Hepatic stellate cell (primary cell): ENCODE measurements around the gene DCHS1.

ENCODE experiments used
- DNase-seq: peaks from one replicate; pipeline ENCODE4 v3.0.0; 2011; ENCODE audit warnings: low spot score

Gene DCHS1

DNA sequence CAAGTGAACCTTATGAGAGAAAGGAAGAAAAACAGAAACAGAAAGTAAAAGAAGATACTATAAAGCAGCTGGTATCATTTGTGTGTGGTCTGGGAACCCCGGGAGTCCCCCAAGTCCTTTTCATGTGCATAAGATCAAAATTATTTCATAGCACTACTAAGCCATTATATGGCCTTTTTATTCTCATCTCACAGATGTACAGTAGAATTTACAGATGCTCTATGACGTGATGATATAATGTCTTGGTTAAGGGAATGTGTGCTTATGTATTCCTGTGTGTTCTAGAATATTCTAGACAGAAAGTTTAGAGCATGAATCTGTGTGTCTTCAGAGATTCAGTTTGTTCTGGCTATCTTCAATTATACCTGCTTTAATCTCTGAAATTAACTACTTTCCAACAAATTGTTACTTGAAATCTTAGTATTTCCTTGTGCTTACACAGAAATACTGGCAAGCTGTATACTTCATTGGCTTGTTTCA, 27.8 kb downstream of the DCHS1 start:
- no peak for DNase-seq

DNA sequence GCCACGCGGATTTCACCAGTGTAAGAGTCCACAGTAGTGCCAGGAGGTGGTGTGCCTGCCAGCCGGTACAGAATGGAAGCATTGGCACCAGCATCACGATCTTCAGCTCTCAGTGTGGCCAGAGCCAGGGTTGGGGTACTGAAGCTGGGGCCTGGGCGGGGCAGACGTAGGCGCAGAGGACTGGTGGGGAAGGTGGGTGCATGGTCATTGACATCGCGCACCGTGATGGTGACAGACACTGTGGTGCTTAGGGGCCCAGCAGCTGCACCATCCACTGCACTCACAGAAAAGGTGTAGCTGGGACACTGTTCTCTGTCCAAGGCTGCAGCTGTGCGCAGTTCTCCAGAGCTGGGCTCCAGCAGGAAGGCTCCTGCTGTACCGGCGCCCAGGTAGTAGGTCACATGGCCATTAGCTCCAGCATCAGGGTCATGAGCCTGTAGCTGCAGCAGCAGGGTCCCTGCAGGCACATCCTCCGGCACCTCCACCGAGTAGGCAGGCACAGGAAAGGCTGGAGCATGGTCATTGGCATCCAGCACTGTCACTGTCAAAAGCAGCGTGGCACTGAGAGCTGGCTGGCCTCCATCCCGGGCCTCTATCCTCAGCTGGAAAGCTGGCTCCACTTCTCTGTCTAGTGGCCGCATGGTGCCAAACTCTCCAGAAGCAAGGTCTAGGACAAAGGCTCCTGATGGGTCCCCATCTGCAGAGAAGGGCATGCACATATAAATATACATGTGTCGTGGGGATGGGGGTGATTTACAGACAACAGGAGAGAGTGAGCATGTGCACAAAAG, 28.4 kb downstream of the DCHS1 start:
- DNase-seq = no peak

DNA sequence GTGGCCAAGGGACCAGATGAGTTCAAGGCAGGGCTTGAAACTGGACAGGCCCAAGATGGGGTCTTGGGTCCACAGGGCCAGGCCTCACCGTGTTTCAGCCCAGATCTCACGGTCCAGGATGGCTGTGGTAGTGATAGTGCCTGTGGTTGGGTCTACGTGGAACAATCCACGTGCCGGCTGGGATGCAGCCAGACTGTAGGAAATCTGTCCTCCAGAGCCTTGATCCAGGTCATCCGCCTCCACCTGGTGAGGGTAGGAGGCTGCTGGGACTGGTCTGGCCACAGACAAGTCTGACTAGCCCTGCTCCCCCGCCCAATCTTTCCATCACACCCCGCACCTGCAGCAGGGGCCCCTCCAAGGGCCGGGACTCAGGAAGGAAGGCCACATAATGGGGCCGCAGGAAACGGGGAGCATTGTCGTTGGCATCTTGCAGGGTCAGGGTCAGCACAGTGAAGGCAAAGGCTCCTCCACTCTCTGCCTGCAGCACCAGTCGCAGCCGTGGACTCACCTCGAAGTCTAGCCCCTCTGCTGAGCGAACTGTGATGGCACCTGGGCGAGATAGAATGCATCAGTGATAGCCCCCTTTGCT, 29.7 kb downstream of the DCHS1 start:
- no peak for DNase-seq

- no peak for DNase-seq
These were observed 30.3 kb downstream of the DCHS1 start for GRCh38 chr11:6625156-6625831.

DNA sequence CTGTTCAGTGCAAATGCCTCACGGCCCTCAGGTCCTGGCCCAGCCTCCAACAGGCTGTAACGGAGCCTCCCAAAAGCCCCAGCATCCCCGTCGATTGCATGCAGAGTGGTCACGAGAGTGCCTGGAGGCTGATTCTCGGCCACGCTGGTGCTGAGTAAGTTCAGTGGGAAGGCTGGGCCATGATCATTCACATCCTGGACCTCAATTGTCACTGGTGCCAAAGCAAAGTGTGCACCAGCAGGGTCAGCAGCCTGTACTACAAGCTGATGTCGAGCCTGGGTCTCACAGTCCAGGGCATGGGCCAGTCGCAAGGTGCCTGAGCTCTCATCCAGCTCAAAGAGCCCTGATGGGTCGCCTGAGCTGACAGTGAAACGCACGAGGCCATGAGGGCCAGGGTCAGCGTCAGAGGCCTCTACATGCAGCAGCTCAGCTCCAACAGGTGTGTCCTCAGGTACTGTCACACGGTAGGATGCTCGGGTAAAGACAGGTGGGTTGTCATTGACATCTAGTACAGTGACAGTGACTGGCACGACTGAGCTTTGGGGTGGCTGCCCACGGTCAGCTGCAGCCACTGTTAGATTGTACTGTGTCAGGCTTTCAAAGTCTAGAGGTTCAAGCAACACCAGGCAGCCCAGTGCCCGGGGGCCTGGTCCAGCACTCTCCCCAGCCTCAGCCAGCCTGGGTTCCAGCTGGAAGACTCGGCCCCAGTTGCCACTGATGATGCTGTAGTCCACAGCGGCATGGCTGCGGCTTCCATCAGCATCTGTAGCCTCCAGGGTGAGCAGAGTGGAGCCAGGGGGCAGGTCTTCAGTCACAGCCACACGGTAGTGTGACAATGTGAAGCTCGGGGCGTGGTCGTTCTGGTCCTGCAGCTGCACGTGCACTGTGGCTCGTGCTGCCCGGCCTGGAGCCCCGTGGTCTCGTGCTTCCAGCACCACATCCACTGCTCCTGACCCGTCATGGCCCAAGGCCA, 31.9 kb downstream of the DCHS1 start:
- no peak for DNase-seq

DNA sequence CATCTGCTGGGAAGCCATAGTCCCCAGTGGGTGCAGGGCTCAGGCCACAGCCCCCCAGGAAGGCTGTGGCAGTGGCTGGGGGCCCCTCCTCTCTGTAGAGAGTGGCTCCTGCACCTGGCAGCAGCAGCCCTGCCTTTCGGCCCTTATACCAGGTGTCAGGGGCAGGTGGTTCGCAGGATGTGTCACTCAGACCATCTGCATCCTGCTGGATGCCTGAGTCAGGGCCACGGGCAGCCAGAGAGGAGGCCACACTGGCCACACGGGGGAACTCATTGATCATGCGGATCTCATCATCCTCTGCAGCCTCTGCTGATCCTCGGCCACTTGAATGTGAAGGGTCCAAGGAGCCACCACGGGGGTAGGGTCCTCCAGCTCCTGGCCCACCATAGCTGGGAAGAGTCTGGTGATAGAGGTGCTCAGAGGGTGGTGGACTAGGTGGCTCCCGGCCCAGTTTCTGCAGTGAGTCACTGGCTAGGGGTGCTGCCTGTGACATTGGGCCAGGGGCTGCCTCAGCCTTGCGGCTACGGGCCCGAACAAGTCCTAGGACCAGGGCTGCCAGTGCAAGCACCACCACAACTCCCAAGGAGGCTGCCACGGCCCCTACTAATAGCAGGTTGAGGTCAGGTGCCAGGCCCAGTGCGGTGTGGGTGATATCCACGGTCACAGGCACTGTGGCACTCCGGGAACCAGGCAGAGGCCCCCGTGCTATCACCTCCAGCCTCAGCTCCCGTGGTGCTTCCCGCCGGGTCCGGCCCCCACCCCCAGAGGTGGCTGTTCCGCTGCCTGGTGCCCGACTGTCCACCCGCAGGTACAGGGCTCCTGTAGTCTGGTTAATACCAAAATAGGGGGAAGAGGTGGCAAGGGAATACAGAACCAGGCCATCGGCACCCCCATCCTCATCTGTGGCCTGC, 33.1 kb downstream of the DCHS1 start:
- no peak for DNase-seq

DNA sequence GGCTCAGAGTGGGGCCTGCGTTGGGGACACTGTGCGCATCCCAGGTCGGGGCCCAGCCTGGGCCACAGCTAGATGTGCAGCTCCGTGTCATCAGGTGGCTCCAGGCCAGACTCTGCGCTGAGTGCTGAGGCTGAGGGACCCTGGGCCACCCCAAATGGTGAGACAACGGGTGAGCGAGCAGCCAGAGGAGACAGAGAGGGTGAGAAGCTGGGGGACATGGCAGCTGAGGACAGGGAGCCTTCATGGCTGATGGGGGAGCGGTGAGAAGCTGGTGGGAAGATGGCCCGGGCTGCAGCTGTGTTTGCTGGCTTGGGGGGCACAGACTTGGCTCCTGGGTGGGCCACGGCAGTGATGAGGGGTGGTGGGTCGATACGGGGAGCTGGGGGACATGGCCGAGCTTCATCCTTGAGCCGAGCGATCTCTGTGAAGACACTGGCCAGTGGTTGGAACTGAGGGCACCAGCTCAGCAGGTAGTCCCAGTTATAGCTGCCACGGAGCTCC, 33.8 kb downstream of the DCHS1 start:
- no peak for DNase-seq

DNA sequence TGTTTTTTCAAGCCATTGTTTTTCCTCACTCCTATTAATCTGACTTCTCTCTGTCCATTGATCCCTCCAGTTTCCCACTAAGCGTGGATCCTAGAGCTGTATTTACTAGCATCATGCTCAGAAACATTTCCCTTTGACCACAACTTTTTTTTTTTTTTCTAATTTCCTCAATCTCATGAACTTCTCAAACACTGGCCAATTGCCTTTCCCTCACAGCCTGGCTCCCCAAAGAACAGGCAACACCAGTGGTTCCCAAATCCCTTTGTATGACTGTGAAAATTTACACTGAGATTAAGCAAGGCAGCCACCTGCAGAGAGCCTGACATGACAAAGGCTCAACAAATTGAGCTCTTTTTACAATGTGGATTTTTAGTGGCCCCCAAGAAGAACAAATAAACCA, 35.0 kb downstream of the DCHS1 start:
- DNase-seq = no peak

GRCh38 chr11:6619004-6619745, 36.4 kb downstream of the DCHS1 start, which contains the start of gene TPP1:
TSS of gene TPP1 (minus strand) at chr11:6619422. CDS start at chr11:6619400, 22 bp downstream.
- DNase-seq = peak; percentile 99

- peak; percentile 76 for DNase-seq
These were observed 37.2 kb downstream of the DCHS1 start for GRCh38 chr11:6618117-6619003.

- no peak for DNase-seq
These were observed 38.3 kb downstream of the DCHS1 start for GRCh38 chr11:6617315-6617781.

GRCh38 chr11:6616596-6617250, 38.9 kb downstream of the DCHS1 start:
- no peak for DNase-seq

DNA sequence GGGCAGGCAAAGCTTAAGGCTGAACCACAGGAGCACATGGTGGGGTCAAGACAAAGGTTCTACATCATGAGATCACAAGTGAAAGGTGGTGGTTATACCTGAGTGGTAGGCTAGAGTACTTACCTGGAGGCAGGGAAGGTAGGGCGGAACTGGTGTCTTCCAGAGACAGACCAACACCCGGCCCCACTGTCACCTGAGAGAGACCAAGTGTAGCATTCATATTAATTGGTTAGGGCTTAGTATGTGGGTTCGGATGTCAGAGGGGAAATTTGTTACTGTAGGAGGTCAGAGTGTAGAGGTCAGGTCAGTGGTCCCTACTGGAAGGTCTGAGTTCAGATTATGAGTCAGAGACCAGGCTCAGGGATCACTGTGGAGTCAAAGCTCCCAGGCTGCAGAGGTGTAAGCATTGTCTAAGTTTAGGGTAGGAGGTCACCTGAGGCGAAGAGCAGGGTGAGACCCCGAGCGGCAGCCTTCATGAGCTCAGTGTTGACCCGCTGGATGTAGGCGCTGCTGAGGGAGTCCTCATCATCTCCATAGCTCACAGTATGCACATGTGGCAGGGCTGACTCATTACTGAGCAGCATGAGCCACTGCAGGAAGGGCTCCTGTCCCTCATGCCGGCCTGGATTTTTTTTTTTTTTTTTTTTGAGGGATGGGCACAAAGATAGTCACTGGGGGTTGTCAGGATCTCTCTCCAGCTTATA, 39.6 kb downstream of the DCHS1 start:
- no peak for DNase-seq

- no peak for DNase-seq
These were observed 40.6 kb downstream of the DCHS1 start for GRCh38 chr11:6615046-6615445.

- no peak for DNase-seq
These were observed 41.2 kb downstream of the DCHS1 start for GRCh38 chr11:6614446-6614845.

- DNase-seq = no peak
These were observed 42.1 kb downstream of the DCHS1 start for GRCh38 chr11:6613496-6613895.
